ENCODE results near the gene MUC13.

DNA sequence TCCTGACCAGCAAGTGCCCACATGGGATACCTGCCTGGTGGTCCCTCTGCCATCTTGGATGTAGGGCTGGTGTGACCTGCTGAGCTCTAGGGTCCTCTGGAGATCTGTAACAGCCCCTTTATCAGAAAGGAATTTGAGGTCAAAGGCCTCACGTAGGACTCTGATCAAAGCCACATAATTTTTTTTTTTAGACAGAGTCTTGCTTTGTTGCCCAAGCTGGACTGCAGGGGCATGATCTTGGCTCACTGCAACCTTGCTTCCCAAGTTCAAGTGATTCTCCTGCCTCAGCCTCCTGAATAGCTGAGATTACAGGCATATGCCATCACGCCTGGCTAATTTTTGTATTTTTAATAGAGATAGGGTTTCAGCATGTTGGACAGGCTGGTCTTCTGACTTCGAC lies 56.9 kb downstream of the MUC13 start:
- TF ChIP-seq, protein P1, sequence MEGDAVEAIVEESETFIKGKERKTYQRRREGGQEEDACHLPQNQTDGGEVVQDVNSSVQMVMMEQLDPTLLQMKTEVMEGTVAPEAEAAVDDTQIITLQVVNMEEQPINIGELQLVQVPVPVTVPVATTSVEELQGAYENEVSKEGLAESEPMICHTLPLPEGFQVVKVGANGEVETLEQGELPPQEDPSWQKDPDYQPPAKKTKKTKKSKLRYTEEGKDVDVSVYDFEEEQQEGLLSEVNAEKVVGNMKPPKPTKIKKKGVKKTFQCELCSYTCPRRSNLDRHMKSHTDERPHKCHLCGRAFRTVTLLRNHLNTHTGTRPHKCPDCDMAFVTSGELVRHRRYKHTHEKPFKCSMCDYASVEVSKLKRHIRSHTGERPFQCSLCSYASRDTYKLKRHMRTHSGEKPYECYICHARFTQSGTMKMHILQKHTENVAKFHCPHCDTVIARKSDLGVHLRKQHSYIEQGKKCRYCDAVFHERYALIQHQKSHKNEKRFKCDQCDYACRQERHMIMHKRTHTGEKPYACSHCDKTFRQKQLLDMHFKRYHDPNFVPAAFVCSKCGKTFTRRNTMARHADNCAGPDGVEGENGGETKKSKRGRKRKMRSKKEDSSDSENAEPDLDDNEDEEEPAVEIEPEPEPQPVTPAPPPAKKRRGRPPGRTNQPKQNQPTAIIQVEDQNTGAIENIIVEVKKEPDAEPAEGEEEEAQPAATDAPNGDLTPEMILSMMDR (IDR thresholded peaks at IDR 0.05), result no peak
- no peak for TF ChIP-seq POLR2A (IDR thresholded peaks at IDR 0.05)
- TF ChIP-seq POLR2AphosphoS5 (IDR thresholded peaks at IDR 0.05), result no peak
- no peak for TF ChIP-seq EP300 (IDR thresholded peaks at IDR 0.05; ENCODE audit: low read depth)

Measured in transverse colon (tissue), 4 donors.